Nucleus accumbens (tissue), 56 donors: Measurements from ENCODE around the gene ADAMTSL1.
"Not testable (repeated sequence)": the region's sequence is repeated elsewhere in the genome, so short reads cannot be mapped to it uniquely, and the experiment has no call there.

Experiments used
- DNase-seq, 56 donors: peaks; one replicate each; lab custom pipeline; 2025; lab: John Stamatoyannopoulos, UW

The ADAMTSL1 gene

GRCh38 chr9:18921366-18922075 is 447.6 kb downstream of the ADAMTSL1 start:
- DNase-seq: no peak

GRCh38 chr9:18922161-18922885 is 448.4 kb downstream of the ADAMTSL1 start:
- DNase-seq: no peak

GRCh38 chr9:18923167-18923566 is 449.2 kb downstream of the ADAMTSL1 start:
- no peak for DNase-seq

- no peak for DNase-seq
These were observed 449.9 kb downstream of the ADAMTSL1 start for GRCh38 chr9:18923671-18924430.

GRCh38 chr9:18925880-18926279 is 451.9 kb downstream of the ADAMTSL1 start:
- DNase-seq: no peak

- DNase-seq: no peak
These were observed 452.6 kb downstream of the ADAMTSL1 start for GRCh38 chr9:18926513-18926912.

- DNase-seq: no peak
These were observed 454.8 kb downstream of the ADAMTSL1 start for GRCh38 chr9:18928711-18929110.

GRCh38 chr9:18930611-18931010 is 456.7 kb downstream of the ADAMTSL1 start:
- DNase-seq: not testable (repeated sequence)

- DNase-seq: no peak
These were observed 461.6 kb downstream of the ADAMTSL1 start for GRCh38 chr9:18935541-18935940.

GRCh38 chr9:18936094-18936871 is 462.3 kb downstream of the ADAMTSL1 start:
- no peak for DNase-seq

- DNase-seq: no peak
These were observed 466.0 kb downstream of the ADAMTSL1 start for GRCh38 chr9:18939943-18940342.

- no peak for DNase-seq
These were observed 467.2 kb downstream of the ADAMTSL1 start for GRCh38 chr9:18941060-18941740.

- no peak for DNase-seq
These were observed 468.8 kb downstream of the ADAMTSL1 start for GRCh38 chr9:18942801-18943200.

GRCh38 chr9:18947892-18948339 is 474.0 kb downstream of the ADAMTSL1 start:
- DNase-seq: no peak

- no peak for DNase-seq
These were observed 478.0 kb downstream of the ADAMTSL1 start for GRCh38 chr9:18951936-18952335.

- no peak for DNase-seq
These were observed 481.7 kb downstream of the ADAMTSL1 start for GRCh38 chr9:18955626-18956025.
